Adrenal gland (tissue), 12 donors: Measurements from ENCODE around the gene ESR2. TPM values are rescaled to one million over a fixed set of nuclear protein-coding genes. Genes with fewer than 3 reads are reported as not detected.
"Not testable (repeated sequence)": the region's sequence is repeated elsewhere in the genome, so short reads cannot be mapped to it uniquely, and the experiment has no call there.

Source experiments
- DNase-seq, 7 donors: peaks; one replicate each; pipeline ENCODE4 v3.0.0-alpha.2; 2019 to 2020
- H3K27ac ChIP-seq, 5 donors: fragments of 200-600 bp; sonication (generic) in 4 of 5; 1 replicate in 3 of 5; 2 replicates in 2 of 5; pipeline versions ENCODE4 v1.5.1 to v1.8.0; 2016 to 2020; ENCODE audit warnings: mild to moderate bottlenecking in 1 of 5
- H3K27me3 ChIP-seq: fragments of 200-600 bp; 2 replicates; pipeline ENCODE4 v1.8.0; 2021
- H3K36me3 ChIP-seq, 2 donors: fragments of 200-600 bp; replicated peaks in 1 of 2; 1 replicate in 1 of 2; 2 replicates in 1 of 2; pipeline versions ENCODE4 v1.5.1 to v1.8.0; 2018 to 2022
- H3K4me1 ChIP-seq, 2 donors: fragments of 200-600 bp; replicated peaks in 1 of 2; 1 replicate in 1 of 2; 2 replicates in 1 of 2; pipeline versions ENCODE4 v1.5.1 to v1.8.0; 2018 to 2021
- H3K4me3 ChIP-seq, 4 donors: fragments of 200-600 bp; sonication (generic) in 3 of 4; one replicate each; pipeline ENCODE4 v1.5.1; 2016 to 2018
- H3K9me3 ChIP-seq, 3 donors: fragments of 200-600 bp; sonication (generic) in 1 of 3; replicated peaks in 1 of 3; 1 replicate in 2 of 3; 2 replicates in 1 of 3; pipeline versions ENCODE4 v1.5.1 to v1.8.0; 2016 to 2021
- POLR2A ChIP-seq, 2 donors: fragments of 450-650 bp; IDR thresholded peaks; one replicate each; pipeline ENCODE4 v1.6.1; 2017; ENCODE audit warnings: antibody characterized with exemption in 2 of 2, mild to moderate bottlenecking in 2 of 2, moderate library complexity in 1 of 2
- WGBS, 4 donors: extraction: QIAGEN DNeasy Blood & Tissue Kit in 2 of 4; methylation state at CpG; one replicate each; pipeline versions ENCODE4 v1.1.5 to v1.1.7; 2013 to 2017; 5-methylcytosine and 5-hydroxymethylcytosine counted together
- intact Hi-C, 2 donors: fragments of 100-400 bp; cut with DNase I; formaldehyde crosslinking; loops; one replicate each; pipeline versions ENCODE4 v1.14.1 to v1.15.0; 2022 to 2023
- polyA plus RNA-seq, 3 donors: library from polyadenylated mRNA; stranded (reverse); fragments of 200-250 nt in 2 of 3; fragments of 350-450 nt in 1 of 3; fragmentation: Illumina TruSeq in 1 of 3; extraction: RNeasy Lipid Tissue Mini Kit (QIAGEN cat#74804) in 1 of 3; gene quantifications; one replicate each; pipeline ENCODE4 v1.2.3, GENCODE V29; 2013 to 2014
- total RNA-seq, 9 donors: library from RNA; depleted of rRNA in 4 of 9; stranded (reverse); fragments of >200 nt in 4 of 9; fragments of 120-200 nt in 1 of 9; fragmentation: NEBNext Ultra II Directional in 1 of 9; extraction: Animal tissue kit (Norgen Biotek cat#: 25700) in 1 of 9; gene quantifications; one replicate each; pipeline versions ENCODE4 v1.1.0 to v1.2.4, GENCODE V29; 2013 to 2023
- TF ChIP-seq, protein P1 (sequence below), 6 experiments: fragments of 450-650 bp in 4 of 6; fragments of 200-600 bp in 2 of 6; sonication (generic) in 1 of 6; IDR thresholded peaks; 1 replicate in 5 of 6; 2 replicates in 1 of 6; pipeline versions ENCODE4 v1.5.1 to v1.8.0; 2016 to 2021; ENCODE audit warnings: antibody characterized with exemption in 6 of 6, mild to moderate bottlenecking in 2 of 6, moderate library complexity in 1 of 6
- donor health status: healthy with polysubstance abuse.
- donor health status: Bipolar disorder and iron deficiency.
- donor health status: DM: yes; HTN: yes; CAD: no.
- donor health status: DM: no; HTN: no; CAD: no.
- donor health status: DM: no; HTN: no; CAD: no.
- donor health status: DM: yes; HTN: yes; CAD: no.

ESR2 gene
- total and polyA plus RNA-seq, 12 donors, result 3.0 to 36.0 (median 18.8) TPM

DNA sequence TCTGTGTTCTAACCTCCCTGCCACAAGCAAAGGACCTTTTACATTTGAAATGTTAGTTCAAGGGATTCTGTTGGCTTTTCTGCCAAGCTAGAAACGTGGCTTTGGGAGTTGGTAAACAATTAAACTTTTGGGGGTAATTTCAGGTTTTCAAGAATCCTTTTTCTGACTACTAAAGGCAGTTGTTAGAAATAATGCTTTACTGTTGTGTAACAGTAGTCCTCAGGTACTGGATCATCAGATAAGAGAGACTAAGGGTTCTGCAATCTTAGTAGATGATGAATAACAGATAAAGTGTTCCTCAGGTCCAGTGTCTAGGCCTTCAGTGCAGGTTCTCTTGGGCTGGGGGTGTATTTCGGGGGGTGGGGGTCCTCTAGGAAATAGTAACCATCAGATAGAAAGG, 249.1 kb downstream of the ESR2 start:
- Histone ChIP-seq H3K9me3 (no peaks in the 10 kb centered on the region), H3K36me3 (no peaks in the 10 kb centered on the region), H3K27ac (no peak overlapping the region), H3K27me3 (no peaks in the 10 kb centered on the region), H3K4me3 (no peak overlapping the region), H3K4me1 (no peaks in the 10 kb centered on the region)
- intact Hi-C loops, result no loop called here
- DNase-seq, result no peak
- WGBS, 4 donors, result 69 to 80% (median 74%) methylated on average over 1 to 2 of the region's 2 CpGs
- TF ChIP-seq, protein P1, sequence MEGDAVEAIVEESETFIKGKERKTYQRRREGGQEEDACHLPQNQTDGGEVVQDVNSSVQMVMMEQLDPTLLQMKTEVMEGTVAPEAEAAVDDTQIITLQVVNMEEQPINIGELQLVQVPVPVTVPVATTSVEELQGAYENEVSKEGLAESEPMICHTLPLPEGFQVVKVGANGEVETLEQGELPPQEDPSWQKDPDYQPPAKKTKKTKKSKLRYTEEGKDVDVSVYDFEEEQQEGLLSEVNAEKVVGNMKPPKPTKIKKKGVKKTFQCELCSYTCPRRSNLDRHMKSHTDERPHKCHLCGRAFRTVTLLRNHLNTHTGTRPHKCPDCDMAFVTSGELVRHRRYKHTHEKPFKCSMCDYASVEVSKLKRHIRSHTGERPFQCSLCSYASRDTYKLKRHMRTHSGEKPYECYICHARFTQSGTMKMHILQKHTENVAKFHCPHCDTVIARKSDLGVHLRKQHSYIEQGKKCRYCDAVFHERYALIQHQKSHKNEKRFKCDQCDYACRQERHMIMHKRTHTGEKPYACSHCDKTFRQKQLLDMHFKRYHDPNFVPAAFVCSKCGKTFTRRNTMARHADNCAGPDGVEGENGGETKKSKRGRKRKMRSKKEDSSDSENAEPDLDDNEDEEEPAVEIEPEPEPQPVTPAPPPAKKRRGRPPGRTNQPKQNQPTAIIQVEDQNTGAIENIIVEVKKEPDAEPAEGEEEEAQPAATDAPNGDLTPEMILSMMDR (IDR thresholded peaks at IDR 0.05), result no peak
- no peak for TF ChIP-seq POLR2A (IDR thresholded peaks at IDR 0.05)

- DNase-seq, H3K9me3 ChIP-seq, H3K4me3 ChIP-seq, H3K36me3 ChIP-seq, H3K27me3 ChIP-seq, H3K27ac ChIP-seq, H3K4me1 ChIP-seq, intact Hi-C loops: not testable (repeated sequence)
- 93 to 97% (median 95%) methylated on average over 6 of the region's 6 CpGs for WGBS, 4 donors
These were observed 250.9 kb downstream of the ESR2 start for GRCh38 chr14:64043296-64043695.

DNA sequence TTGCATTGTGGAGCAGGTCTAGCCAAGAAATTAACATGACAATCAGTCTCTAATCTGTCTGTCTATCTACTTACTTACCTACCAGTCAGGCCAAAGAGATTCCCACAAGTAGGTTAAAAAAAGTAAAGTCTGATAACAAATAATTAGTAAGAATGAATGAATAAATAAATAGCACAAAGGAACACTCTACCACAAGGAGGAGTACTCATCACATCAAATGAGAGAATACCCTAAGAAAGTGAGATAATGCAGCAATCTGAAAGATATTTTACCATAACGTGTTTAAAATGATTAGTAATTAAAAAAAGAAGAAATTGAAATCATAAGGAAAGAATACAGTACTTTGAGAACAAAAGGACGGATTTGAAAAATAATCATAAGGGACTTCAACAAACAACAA, 254.1 kb downstream of the ESR2 start:
- TF ChIP-seq POLR2A (IDR thresholded peaks at IDR 0.05), result no peak
- TF ChIP-seq, protein P1 (IDR thresholded peaks at IDR 0.05), result peak in 4 of 6 experiments; percentile 28 to 59 (median 33)
- Histone ChIP-seq H3K4me1 (no peaks in the 10 kb centered on the region), H3K9me3 (no peaks in the 10 kb centered on the region), H3K4me3 (no peak overlapping the region), H3K27me3 (no peaks in the 10 kb centered on the region), H3K27ac (no peak overlapping the region), H3K36me3 (no peaks in the 10 kb centered on the region)
- intact Hi-C loops, result no loop called here
- DNase-seq, result no peak
- WGBS, 4 donors, result 69 to 80% (median 76%) methylated on average over 2 of the region's 2 CpGs

GRCh38 chr14:64038841-64039542, 255.2 kb downstream of the ESR2 start:
- WGBS, 4 donors, result 89 to 95% (median 92%) methylated on average over 4 to 5 of the region's 5 CpGs
- Histone ChIP-seq H3K4me1 (no peaks in the 10 kb centered on the region), H3K36me3 (no peaks in the 10 kb centered on the region), H3K9me3 (no peaks in the 10 kb centered on the region), H3K27ac (no peak overlapping the region), H3K27me3 (no peaks in the 10 kb centered on the region), H3K4me3 (no peak overlapping the region)
- intact Hi-C loops, result loop anchor here in 1 of 2 donors (10.0 kb wide), 1 partner anchor 256 kb away; the partner anchor contains the start of gene ESR2
- TF ChIP-seq, protein P1 (IDR thresholded peaks at IDR 0.05), result no peak
- TF ChIP-seq POLR2A (IDR thresholded peaks at IDR 0.05), result no peak
- no peak for DNase-seq

DNA sequence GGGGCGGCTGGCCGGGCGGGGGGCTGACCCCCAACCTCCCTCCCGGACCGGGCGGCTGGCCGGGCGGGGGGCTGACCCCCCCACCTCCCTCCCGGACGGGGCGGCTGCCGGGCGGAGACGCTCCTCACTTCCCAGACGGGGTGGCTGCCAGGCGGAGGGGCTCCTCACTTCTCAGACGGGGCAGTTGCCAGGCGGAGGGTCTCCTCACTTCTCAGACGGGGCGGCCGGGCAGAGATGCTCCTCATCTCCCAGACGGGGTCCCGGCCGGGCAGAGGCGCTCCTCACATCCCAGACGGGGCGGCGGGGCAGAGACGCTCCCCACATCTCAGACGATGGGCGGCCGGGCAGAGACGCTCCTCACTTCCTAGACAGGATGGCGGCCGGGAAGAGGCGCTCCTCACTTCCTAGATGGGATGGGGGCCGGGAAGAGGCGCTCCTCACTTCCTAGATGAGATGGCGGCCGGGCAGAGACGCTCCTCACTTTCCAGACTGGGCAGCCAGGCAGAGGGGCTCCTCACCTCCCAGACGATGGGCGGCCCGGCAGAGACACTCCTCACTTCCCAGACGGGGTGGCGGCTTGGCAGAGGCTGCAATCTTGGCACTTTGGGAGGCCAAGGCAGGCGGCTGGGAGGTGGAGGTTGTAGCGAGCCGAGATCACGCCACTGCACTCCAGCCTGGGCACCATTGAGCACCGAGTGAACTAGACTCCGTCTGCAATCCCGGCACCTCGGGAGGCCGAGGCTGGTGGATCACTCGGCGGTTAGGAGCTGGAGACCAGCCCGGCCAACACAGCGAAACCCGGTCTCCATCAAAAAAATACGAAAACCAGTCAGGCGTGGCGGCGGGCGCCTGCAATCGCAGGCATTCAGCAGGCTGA, 256.1 kb downstream of the ESR2 start:
- not testable (repeated sequence) for H3K4me1 ChIP-seq, H3K27ac ChIP-seq, H3K27me3 ChIP-seq, H3K4me3 ChIP-seq, H3K9me3 ChIP-seq, H3K36me3 ChIP-seq, DNase-seq
- intact Hi-C loops, result loop anchor here in 1 of 2 donors (10.0 kb wide), 1 partner anchor 257 kb away; the partner anchor contains the start of gene ESR2
- 97 to 100% (median 98%) methylated on average over 8 to 64 of the region's 66 CpGs for WGBS, 4 donors
